ENCODE data around the gene PBX4.

Gene PBX4

GRCh38 chr19:19579533-19580361, 38.7 kb downstream of the PBX4 start:
- DNase-seq, result no peak
- TF ChIP-seq GATA1 (IDR thresholded peaks at IDR 0.05; ENCODE audit: low read depth, low read length) (no peak), POLR2A (IDR thresholded peaks at IDR 0.05; ENCODE audit: low read length) (no peak)

- DNase-seq, result no peak
- no peak for TF ChIP-seq POLR2A (IDR thresholded peaks at IDR 0.05; ENCODE audit: low read length)
- no peak for TF ChIP-seq GATA1 (IDR thresholded peaks at IDR 0.05; ENCODE audit: low read depth, low read length)
These were observed 40.2 kb downstream of the PBX4 start for GRCh38 chr19:19578252-19578651.

- TF ChIP-seq POLR2A (IDR thresholded peaks at IDR 0.05; ENCODE audit: low read length) (no peak), GATA1 (IDR thresholded peaks at IDR 0.05; ENCODE audit: low read depth, low read length) (no peak)
These were observed 43.1 kb downstream of the PBX4 start for GRCh38 chr19:19575411-19575810.

GRCh38 chr19:19571071-19571786, 47.3 kb downstream of the PBX4 start:
- DNase-seq, result no peak
- TF ChIP-seq POLR2A (IDR thresholded peaks at IDR 0.05; ENCODE audit: low read length), result no peak
- no peak for TF ChIP-seq GATA1 (IDR thresholded peaks at IDR 0.05; ENCODE audit: low read depth, low read length)

More at GRCh38 chr19:19575411-19575810, 43.1 kb downstream of the PBX4 start:
- DNase-seq, result no peak

GRCh38 chr19:19570571-19570970, 47.9 kb downstream of the PBX4 start:
- DNase-seq, result no peak
- no peak for TF ChIP-seq GATA1 (IDR thresholded peaks at IDR 0.05; ENCODE audit: low read depth, low read length)
- no peak for TF ChIP-seq POLR2A (IDR thresholded peaks at IDR 0.05; ENCODE audit: low read length)

GRCh38 chr19:19568802-19569756, 49.4 kb downstream of the PBX4 start:
- no peak for TF ChIP-seq POLR2A (IDR thresholded peaks at IDR 0.05; ENCODE audit: low read length)
- no peak for TF ChIP-seq GATA1 (IDR thresholded peaks at IDR 0.05; ENCODE audit: low read depth, low read length)
- no peak for DNase-seq

- DNase-seq, result no peak
- TF ChIP-seq GATA1 (IDR thresholded peaks at IDR 0.05; ENCODE audit: low read depth, low read length), result no peak
- no peak for TF ChIP-seq POLR2A (IDR thresholded peaks at IDR 0.05; ENCODE audit: low read length)
These were observed 51.1 kb downstream of the PBX4 start for GRCh38 chr19:19567391-19567790.

- TF ChIP-seq POLR2A (IDR thresholded peaks at IDR 0.05; ENCODE audit: low read length) (no peak), GATA1 (IDR thresholded peaks at IDR 0.05; ENCODE audit: low read depth, low read length) (no peak)
- DNase-seq, result no peak
These were observed 52.2 kb downstream of the PBX4 start for GRCh38 chr19:19566306-19566705.

GRCh38 chr19:19563348-19563848, 55.1 kb downstream of the PBX4 start:
- TF ChIP-seq POLR2A (IDR thresholded peaks at IDR 0.05; ENCODE audit: low read length), result no peak
- no peak for TF ChIP-seq GATA1 (IDR thresholded peaks at IDR 0.05; ENCODE audit: low read depth, low read length)
- no peak for DNase-seq

GRCh38 chr19:19562665-19563347, 55.7 kb downstream of the PBX4 start:
- no peak for TF ChIP-seq GATA1 (IDR thresholded peaks at IDR 0.05; ENCODE audit: low read depth, low read length)
- TF ChIP-seq POLR2A (IDR thresholded peaks at IDR 0.05; ENCODE audit: low read length), result no peak
- DNase-seq, result no peak

GRCh38 chr19:19561946-19562664, 56.4 kb downstream of the PBX4 start:
- DNase-seq, result no peak
- TF ChIP-seq POLR2A (IDR thresholded peaks at IDR 0.05; ENCODE audit: low read length), result no peak
- TF ChIP-seq GATA1 (IDR thresholded peaks at IDR 0.05; ENCODE audit: low read depth, low read length), result no peak

- TF ChIP-seq POLR2A (IDR thresholded peaks at IDR 0.05; ENCODE audit: low read length) (no peak), GATA1 (IDR thresholded peaks at IDR 0.05; ENCODE audit: low read depth, low read length) (no peak)
- DNase-seq, result no peak
These were observed 58.6 kb downstream of the PBX4 start for GRCh38 chr19:19559931-19560330.
